HepG2 (cell line): ENCODE measurements around the gene HLA-DOA. TPM values are rescaled to one million over a fixed set of nuclear protein-coding genes. Genes with fewer than 3 reads are reported as not detected.

Source experiments
- ATF7-NPFF ChIP-seq: sonication (generic); formaldehyde crosslinking; IDR thresholded peaks from 2 replicates; pipeline ENCODE4 v1.8.1; 2023; ENCODE audit warnings: mild to moderate bottlenecking, low read depth, missing genetic modification reagents, moderate library complexity
- ATRX ChIP-seq: sonication (generic); formaldehyde crosslinking; IDR thresholded peaks from 2 replicates; pipeline ENCODE4 v1.4.0; 2020; ENCODE audit warnings: missing genetic modification reagents, borderline replicate concordance
- CC2D1A ChIP-seq: sonication (generic); formaldehyde crosslinking; IDR thresholded peaks from 2 replicates; pipeline ENCODE4 v1.8.1; 2023; ENCODE audit warnings: mild to moderate bottlenecking, missing genetic modification reagents
- CENPT ChIP-seq: sonication (generic); formaldehyde crosslinking; IDR thresholded peaks from 2 replicates; pipeline ENCODE4 v1.8.0; 2022; ENCODE audit warnings: low read depth, mild to moderate bottlenecking, moderate library complexity, missing genetic modification reagents
- ESRRA ChIP-seq: sonication (generic); formaldehyde crosslinking; IDR thresholded peaks from 2 replicates; pipeline ENCODE4 v1.5.1; 2020; ENCODE audit warnings: mild to moderate bottlenecking, low read depth, missing genetic modification reagents
- FOXC1 ChIP-seq: sonication (generic); formaldehyde crosslinking; IDR thresholded peaks from 2 replicates; pipeline ENCODE4 v1.8.0; 2022; ENCODE audit warnings: mild to moderate bottlenecking, missing genetic modification reagents, borderline replicate concordance
- GTF3A ChIP-seq: sonication (generic); formaldehyde crosslinking; conservative IDR thresholded peaks from 2 replicates; pipeline ENCODE4 v1.4.0; 2020; ENCODE audit warnings: mild to moderate bottlenecking, missing genetic modification reagents
- IRF2 ChIP-seq: IDR thresholded peaks from 2 replicates; pipeline ENCODE4 v1.6.1; 2018; ENCODE audit warnings: missing genetic modification reagents, missing compliant biosample characterization
- MEIS1 ChIP-seq: sonication (generic); formaldehyde crosslinking; IDR thresholded peaks from 2 replicates; pipeline ENCODE4 v1.9.0; 2021; ENCODE audit warnings: mild to moderate bottlenecking, missing genetic modification reagents, moderate library complexity, borderline replicate concordance
- MTA1 ChIP-seq: sonication (generic); formaldehyde crosslinking; IDR thresholded peaks from 2 replicates; pipeline ENCODE4 v1.4.0; 2020; ENCODE audit warnings: missing genetic modification reagents, mild to moderate bottlenecking, borderline replicate concordance
- MYNN ChIP-seq: sonication (generic); formaldehyde crosslinking; IDR thresholded peaks from 2 replicates; pipeline ENCODE4 v1.4.0; 2020; ENCODE audit warnings: mild to moderate bottlenecking, low read depth, missing genetic modification reagents
- PLRG1 ChIP-seq: fragments of 450-650 bp; conservative IDR thresholded peaks from 2 replicates; pipeline ENCODE4 v1.6.1; 2016
- RFXAP ChIP-seq: sonication (generic); formaldehyde crosslinking; IDR thresholded peaks from 2 replicates; pipeline ENCODE4 v1.4.0; 2020; ENCODE audit warnings: missing genetic modification reagents, borderline replicate concordance
- SMARCC2 ChIP-seq: fragments of 450-650 bp; IDR thresholded peaks from 2 replicates; pipeline ENCODE4 v1.6.1; 2017; ENCODE audit warnings: antibody characterized with exemption, mild to moderate bottlenecking
- SP140L ChIP-seq: sonication (generic); formaldehyde crosslinking; IDR thresholded peaks from 2 replicates; pipeline ENCODE4 v1.4.0; 2020; ENCODE audit warnings: missing genetic modification reagents, borderline replicate concordance
- SRSF9 ChIP-seq: fragments of 200-400 bp; formaldehyde crosslinking; IDR thresholded peaks from 2 replicates; pipeline ENCODE4 v1.6.1; 2018; ENCODE audit warnings: borderline replicate concordance, mild to moderate bottlenecking, low read depth, low read length; ENCODE audit not compliant: insufficient read depth, poor library complexity, severe bottlenecking
- TCF12 ChIP-seq, 2 experiments: fragments of 450-650 bp in 1 of 2; sonication (generic) in 1 of 2; formaldehyde crosslinking in 1 of 2; IDR thresholded peaks; 2 replicates each; pipeline versions ENCODE4 v1.6.1 to v1.8.0; 2017 to 2022; ENCODE audit warnings: antibody characterized with exemption in 1 of 2, mild to moderate bottlenecking in 1 of 2, missing genetic modification reagents in 1 of 2, moderate library complexity in 1 of 2
- ZBTB39 ChIP-seq: sonication (generic); formaldehyde crosslinking; IDR thresholded peaks from 2 replicates; pipeline ENCODE4 v1.5.0; 2020; ENCODE audit warnings: missing genetic modification reagents
- ZEB1 ChIP-seq: IDR thresholded peaks from 2 replicates; pipeline ENCODE4 v1.6.1; 2012; ENCODE audit warnings: mild to moderate bottlenecking, low read depth, inconsistent platforms; ENCODE audit not compliant: insufficient replicate concordance
- ZNF44 ChIP-seq: sonication (generic); formaldehyde crosslinking; IDR thresholded peaks from 2 replicates; pipeline ENCODE4 v1.5.1; 2020; ENCODE audit warnings: mild to moderate bottlenecking, missing genetic modification reagents
- ZNF570 ChIP-seq: sonication (generic); formaldehyde crosslinking; IDR thresholded peaks from 2 replicates; pipeline ENCODE4 v1.4.0; 2020; ENCODE audit warnings: mild to moderate bottlenecking, missing genetic modification reagents, borderline replicate concordance
- polyA plus RNA-seq, 8 experiments: library from polyadenylated mRNA; depleted of rRNA in 3 of 8; stranded (reverse) in 7 of 8; unstranded in 1 of 8; fragments of >200 nt; fragmentation: Illumina TruSeq in 4 of 8; extraction: Trizol in 4 of 8; gene quantifications; 2 replicates each; pipeline versions ENCODE4 v1.2.1 to v1.2.3, GENCODE V29; 2011 to 2016; ENCODE audit warnings: low read depth in 4 of 8, missing spikeins in 1 of 8, mixed read lengths in 1 of 8; ENCODE audit not compliant: insufficient read depth in 1 of 8
- total RNA-seq, 5 experiments: library from RNA; depleted of rRNA; stranded (reverse); fragments of >200 nt; fragmentation: Illumina TruSeq; extraction: Trizol; gene quantifications; 2 replicates each; pipeline ENCODE4 v1.2.3, GENCODE V29; 2016; ENCODE audit warnings: low read depth in 1 of 5
- TF ChIP-seq, protein P1 (sequence below): sonication (generic); formaldehyde crosslinking; IDR thresholded peaks from 2 replicates; pipeline ENCODE4 v1.8.1; 2022; ENCODE audit warnings: low read depth, mild to moderate bottlenecking, missing genetic modification reagents
- TF ChIP-seq, protein P2 (sequence below): sonication (generic); formaldehyde crosslinking; IDR thresholded peaks from 2 replicates; pipeline ENCODE4 v1.8.1; 2022; ENCODE audit warnings: mild to moderate bottlenecking, missing genetic modification reagents

The HLA-DOA gene
- total and polyA plus RNA-seq, 2 of the 13 experiments (the other 11 are each of a cell fraction or from before 2014, with no cell fraction given), result 0.03 to 0.09 TPM

DNA sequence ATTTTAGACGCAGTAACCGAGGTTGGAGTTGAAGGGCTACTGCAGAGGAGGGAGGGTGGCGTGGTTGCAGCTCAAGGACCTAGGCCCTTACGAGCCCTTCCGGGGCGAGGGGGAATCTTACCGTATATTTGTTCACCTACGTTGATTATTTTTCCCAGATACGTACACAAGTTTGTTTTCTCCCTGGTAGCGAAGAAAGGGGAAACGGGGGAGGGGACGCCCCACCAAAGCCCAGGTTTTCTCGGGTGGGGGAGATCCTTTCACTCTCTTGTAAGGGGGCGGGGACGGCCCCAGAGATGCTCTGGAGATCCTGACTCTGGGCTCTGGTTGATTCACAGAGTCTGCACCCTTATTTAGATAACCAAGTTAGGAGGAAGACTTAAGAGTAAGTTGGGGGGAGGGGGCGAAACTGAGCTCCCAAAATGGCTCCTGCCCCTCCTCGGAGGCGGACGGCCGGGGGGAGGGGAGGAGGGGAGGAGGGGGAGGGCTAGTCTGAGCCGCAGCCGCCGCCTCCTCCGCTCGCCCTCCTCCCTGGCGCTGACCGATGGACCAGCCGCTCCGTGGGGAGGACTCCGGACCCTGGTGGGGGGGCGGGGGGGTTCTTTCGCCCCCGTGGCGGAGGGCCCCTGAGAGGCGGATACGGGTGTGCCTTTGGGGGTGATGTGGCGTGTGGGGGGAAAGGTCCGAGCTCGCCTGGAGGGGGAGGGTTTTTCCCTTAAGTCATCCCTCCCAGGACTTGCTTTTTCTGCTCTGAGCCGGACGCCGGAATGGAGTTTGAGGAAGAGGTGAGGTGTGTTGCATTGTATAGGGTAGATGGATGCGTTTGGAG, 38.8 kb downstream of the HLA-DOA start (continued):
- no peak for TF ChIP-seq ZBTB39 (CRISPR knock-in tag)
- no peak for TF ChIP-seq SMARCC2
- no peak for TF ChIP-seq ATRX (CRISPR knock-in tag)
- TF ChIP-seq ZEB1, result no peak
- no peak for TF ChIP-seq IRF2
- 0 out of 2 replicates have a peak, but pooled peaks have one; percentile 7 for TF ChIP-seq MTA1 (CRISPR knock-in tag)
- no peak for TF ChIP-seq SRSF9
- no peak for TF ChIP-seq MYNN (CRISPR knock-in tag)
- no peak for TF ChIP-seq SP140L (CRISPR knock-in tag)
- 0 out of 2 replicates have a peak, but pooled peaks have one; percentile 14 for TF ChIP-seq MEIS1
- no peak for TF ChIP-seq TCF12 (IDR thresholded peaks at IDR 0.05)
- TF ChIP-seq TCF12 (CRISPR knock-in tag; IDR thresholded peaks at IDR 0.05), result no peak
- TF ChIP-seq, protein P1, sequence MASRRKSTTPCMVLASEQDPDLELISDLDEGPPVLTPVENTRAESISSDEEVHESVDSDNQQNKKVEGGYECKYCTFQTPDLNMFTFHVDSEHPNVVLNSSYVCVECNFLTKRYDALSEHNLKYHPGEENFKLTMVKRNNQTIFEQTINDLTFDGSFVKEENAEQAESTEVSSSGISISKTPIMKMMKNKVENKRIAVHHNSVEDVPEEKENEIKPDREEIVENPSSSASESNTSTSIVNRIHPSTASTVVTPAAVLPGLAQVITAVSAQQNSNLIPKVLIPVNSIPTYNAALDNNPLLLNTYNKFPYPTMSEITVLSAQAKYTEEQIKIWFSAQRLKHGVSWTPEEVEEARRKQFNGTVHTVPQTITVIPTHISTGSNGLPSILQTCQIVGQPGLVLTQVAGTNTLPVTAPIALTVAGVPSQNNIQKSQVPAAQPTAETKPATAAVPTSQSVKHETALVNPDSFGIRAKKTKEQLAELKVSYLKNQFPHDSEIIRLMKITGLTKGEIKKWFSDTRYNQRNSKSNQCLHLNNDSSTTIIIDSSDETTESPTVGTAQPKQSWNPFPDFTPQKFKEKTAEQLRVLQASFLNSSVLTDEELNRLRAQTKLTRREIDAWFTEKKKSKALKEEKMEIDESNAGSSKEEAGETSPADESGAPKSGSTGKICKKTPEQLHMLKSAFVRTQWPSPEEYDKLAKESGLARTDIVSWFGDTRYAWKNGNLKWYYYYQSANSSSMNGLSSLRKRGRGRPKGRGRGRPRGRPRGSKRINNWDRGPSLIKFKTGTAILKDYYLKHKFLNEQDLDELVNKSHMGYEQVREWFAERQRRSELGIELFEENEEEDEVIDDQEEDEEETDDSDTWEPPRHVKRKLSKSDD (CRISPR knock-in tag), result no peak
- TF ChIP-seq, protein P2, sequence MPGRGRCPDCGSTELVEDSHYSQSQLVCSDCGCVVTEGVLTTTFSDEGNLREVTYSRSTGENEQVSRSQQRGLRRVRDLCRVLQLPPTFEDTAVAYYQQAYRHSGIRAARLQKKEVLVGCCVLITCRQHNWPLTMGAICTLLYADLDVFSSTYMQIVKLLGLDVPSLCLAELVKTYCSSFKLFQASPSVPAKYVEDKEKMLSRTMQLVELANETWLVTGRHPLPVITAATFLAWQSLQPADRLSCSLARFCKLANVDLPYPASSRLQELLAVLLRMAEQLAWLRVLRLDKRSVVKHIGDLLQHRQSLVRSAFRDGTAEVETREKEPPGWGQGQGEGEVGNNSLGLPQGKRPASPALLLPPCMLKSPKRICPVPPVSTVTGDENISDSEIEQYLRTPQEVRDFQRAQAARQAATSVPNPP (CRISPR knock-in tag), result no peak
- TF ChIP-seq RFXAP, result no peak
- peak; percentile 70; the same call in 1 of the 2 replicates for TF ChIP-seq FOXC1 (CRISPR knock-in tag)
- no peak for TF ChIP-seq PLRG1
- TF ChIP-seq CENPT (CRISPR knock-in tag), result no peak
- TF ChIP-seq ZNF570 (CRISPR knock-in tag), result 0 out of 2 replicates have a peak, but pooled peaks have one; percentile 0
- no peak for TF ChIP-seq ZNF44 (CRISPR knock-in tag)
- TF ChIP-seq GTF3A (CRISPR knock-in tag), result no peak
- TF ChIP-seq ESRRA, result peak; percentile 53; the same call in 1 of the 2 replicates
- TF ChIP-seq CC2D1A (CRISPR knock-in tag), result 0 out of 2 replicates have a peak, but pooled peaks have one; percentile 57
- no peak for TF ChIP-seq ATF7-NPFF (CRISPR knock-in tag)
